Ectodermal cell (in vitro differentiated cells): Measurements from ENCODE around the gene SNTG2.
"Not testable (repeated sequence)": the region's sequence is repeated elsewhere in the genome, so short reads cannot be mapped to it uniquely, and the experiment has no call there.

Experiments used
- H3K27ac ChIP-seq: 2 replicates; pipeline ENCODE4 v1.7.0; 2013; ENCODE audit warnings: mild to moderate bottlenecking, low read depth, low read length; ENCODE audit not compliant: insufficient read depth, poor library complexity, severe bottlenecking
- H3K27me3 ChIP-seq: 2 replicates; pipeline ENCODE4 v1.7.0; 2013; ENCODE audit warnings: mild to moderate bottlenecking, low read length; ENCODE audit not compliant: insufficient read depth, control insufficient read depth, poor library complexity, severe bottlenecking
- H3K36me3 ChIP-seq: one replicate; pipeline ENCODE4 v1.7.0; 2013; ENCODE audit warnings: low read length; ENCODE audit not compliant: control insufficient read depth, insufficient read depth
- H3K4me1 ChIP-seq: one replicate; pipeline ENCODE4 v1.7.0; 2013; ENCODE audit warnings: low read length; ENCODE audit not compliant: control insufficient read depth, insufficient read depth
- H3K4me3 ChIP-seq: 2 replicates; pipeline ENCODE4 v1.7.0; 2013; ENCODE audit warnings: low read depth, low read length, control low read depth; ENCODE audit not compliant: insufficient read depth
- H3K9me3 ChIP-seq: 2 replicates; pipeline ENCODE4 v1.7.0; 2013; ENCODE audit warnings: mild to moderate bottlenecking, low read length, moderate library complexity; ENCODE audit not compliant: control insufficient read depth
- WGBS, 2 experiments: methylation state at CpG; one replicate each; pipeline ENCODE4 v1.1.7; 2013; ENCODE audit warnings: missing lambda C conversion rate in 2 of 2; 5-methylcytosine and 5-hydroxymethylcytosine counted together

SNTG2 gene

GRCh38 chr2:1402064-1402463, 451.4 kb downstream of the SNTG2 start:
- Histone ChIP-seq H3K4me1 (no peaks in the 10 kb centered on the region), H3K9me3 (no peaks in the 10 kb centered on the region), H3K27me3 (no peaks in the 10 kb centered on the region), H3K27ac (no peak overlapping the region), H3K36me3 (no peaks in the 10 kb centered on the region), H3K4me3 (no peak overlapping the region)
- WGBS, 2 experiments: 87 to 89% methylated on average over 9 of the region's 9 CpGs

- no peak overlapping the region for H3K4me3 ChIP-seq
Measured at GRCh38 chr2:1403565-1403964, 452.9 kb downstream of the SNTG2 start.

GRCh38 chr2:1405124-1405523, 454.5 kb downstream of the SNTG2 start:
- Histone ChIP-seq H3K36me3 (no peaks in the 10 kb centered on the region), H3K4me3 (no peak overlapping the region), H3K27ac (no peak overlapping the region), H3K9me3 (no peaks in the 10 kb centered on the region), H3K27me3 (no peaks in the 10 kb centered on the region), H3K4me1 (no peaks in the 10 kb centered on the region)
- WGBS, 2 experiments: 86 to 90% methylated on average over 1 of the region's 1 CpG

More at GRCh38 chr2:1403565-1403964, 452.9 kb downstream of the SNTG2 start:
- H3K36me3 ChIP-seq: no peaks in the 10 kb centered on the region
- no peak overlapping the region for H3K27ac ChIP-seq
- WGBS, 2 experiments: 90 to 94% methylated on average over 12 of the region's 12 CpGs
- no peaks in the 10 kb centered on the region for H3K9me3 ChIP-seq
- no peaks in the 10 kb centered on the region for H3K27me3 ChIP-seq
- H3K4me1 ChIP-seq: no peaks in the 10 kb centered on the region

GRCh38 chr2:1405967-1406366, 455.3 kb downstream of the SNTG2 start:
- H3K4me1 ChIP-seq: no peaks in the 10 kb centered on the region
- no peaks in the 10 kb centered on the region for H3K9me3 ChIP-seq
- 93 to 94% methylated on average over 2 to 3 of the region's 3 CpGs for WGBS, 2 experiments
- H3K36me3 ChIP-seq: no peaks in the 10 kb centered on the region
- H3K27ac ChIP-seq: no peak overlapping the region
- H3K27me3 ChIP-seq: no peaks in the 10 kb centered on the region
- no peak overlapping the region for H3K4me3 ChIP-seq

- no peaks in the 10 kb centered on the region for H3K9me3 ChIP-seq
- no peaks in the 10 kb centered on the region for H3K36me3 ChIP-seq
- H3K4me1 ChIP-seq: no peaks in the 10 kb centered on the region
- no peaks in the 10 kb centered on the region for H3K27me3 ChIP-seq
- no peak overlapping the region for H3K27ac ChIP-seq
- WGBS, 2 experiments: 82 to 87% methylated on average over 2 of the region's 2 CpGs
- H3K4me3 ChIP-seq: no peak overlapping the region
Measured at GRCh38 chr2:1406434-1406833, 455.8 kb downstream of the SNTG2 start.

- Histone ChIP-seq H3K27me3 (no peaks in the 10 kb centered on the region), H3K4me3 (no peak overlapping the region), H3K4me1 (no peaks in the 10 kb centered on the region), H3K27ac (no peak overlapping the region), H3K9me3 (no peaks in the 10 kb centered on the region), H3K36me3 (no peaks in the 10 kb centered on the region)
- 87 to 90% methylated on average over 13 to 16 of the region's 16 CpGs for WGBS, 2 experiments
Measured at GRCh38 chr2:1407950-1408675, 457.5 kb downstream of the SNTG2 start.

GRCh38 chr2:1413156-1413710, 462.6 kb downstream of the SNTG2 start, which contains the start of gene TPO:
TSS of gene TPO (plus strand) at chr2:1413463. CDS start at chr2:1414409, 946 bp downstream.
- Histone ChIP-seq H3K36me3 (no peaks in the 10 kb centered on the region), H3K27ac (no peak within 1 kb of the TSS), H3K4me1 (no peaks in the 10 kb centered on the region), H3K4me3 (no peak within 1 kb of the TSS), H3K27me3 (no peaks in the 10 kb centered on the region), H3K9me3 (no peaks in the 10 kb centered on the region)
- 89 to 90% methylated on average over 15 of the region's 15 CpGs for WGBS, 2 experiments

- WGBS, 2 experiments: 78 to 83% methylated on average over 13 of the region's 13 CpGs
- Histone ChIP-seq H3K36me3 (no peaks in the 10 kb centered on the region), H3K27ac (no peak overlapping the region), H3K4me3 (no peak overlapping the region), H3K27me3 (no peaks in the 10 kb centered on the region), H3K4me1 (no peaks in the 10 kb centered on the region), H3K9me3 (no peaks in the 10 kb centered on the region)
Measured at GRCh38 chr2:1414121-1414520, 463.5 kb downstream of the SNTG2 start.

GRCh38 chr2:1414901-1415300, 464.3 kb downstream of the SNTG2 start:
- not testable (repeated sequence) for H3K9me3 ChIP-seq, H3K36me3 ChIP-seq, H3K4me3 ChIP-seq, H3K4me1 ChIP-seq, H3K27ac ChIP-seq, H3K27me3 ChIP-seq
- 94 to 96% methylated on average over 11 of the region's 11 CpGs for WGBS, 2 experiments

GRCh38 chr2:1415501-1415900, 464.9 kb downstream of the SNTG2 start:
- Histone ChIP-seq H3K27ac (no peak overlapping the region), H3K4me3 (no peak overlapping the region), H3K36me3 (no peaks in the 10 kb centered on the region), H3K27me3 (no peaks in the 10 kb centered on the region), H3K9me3 (no peaks in the 10 kb centered on the region), H3K4me1 (no peaks in the 10 kb centered on the region)
- WGBS, 2 experiments: 88 to 92% methylated on average over 6 of the region's 6 CpGs
